Measurements from ENCODE around the gene TBC1D5.
"Not testable (repeated sequence)": the region's sequence is repeated elsewhere in the genome, so short reads cannot be mapped to it uniquely, and the experiment has no call there.

TBC1D5 gene

GRCh38 chr3:17552351-17552750 is 190.1 kb downstream of the TBC1D5 start:
- DNase-seq (ENCODE audit: extremely low read depth in 1 of 2, low read depth in 1 of 2), result no peak

- no peak for DNase-seq (ENCODE audit: extremely low read depth in 1 of 2, low read depth in 1 of 2)
Observed at GRCh38 chr3:17551895-17552294, 190.5 kb downstream of the TBC1D5 start.

GRCh38 chr3:17551333-17551732 is 191.1 kb downstream of the TBC1D5 start:
- no peak for DNase-seq (ENCODE audit: extremely low read depth in 1 of 2, low read depth in 1 of 2)

- no peak for DNase-seq (ENCODE audit: extremely low read depth in 1 of 2, low read depth in 1 of 2)
Observed at GRCh38 chr3:17550624-17551023, 191.8 kb downstream of the TBC1D5 start.

- DNase-seq (ENCODE audit: extremely low read depth in 1 of 2, low read depth in 1 of 2), result no peak
Observed at GRCh38 chr3:17546500-17547255, 195.8 kb downstream of the TBC1D5 start.

GRCh38 chr3:17544632-17545031 is 197.8 kb downstream of the TBC1D5 start:
- DNase-seq (ENCODE audit: extremely low read depth in 1 of 2, low read depth in 1 of 2), result no peak

GRCh38 chr3:17542591-17542990 is 199.8 kb downstream of the TBC1D5 start:
- DNase-seq (ENCODE audit: extremely low read depth in 1 of 2, low read depth in 1 of 2), result no peak

- no peak for DNase-seq (ENCODE audit: extremely low read depth in 1 of 2, low read depth in 1 of 2)
Observed at GRCh38 chr3:17539436-17539835, 203.0 kb downstream of the TBC1D5 start.

GRCh38 chr3:17535274-17535673 is 207.2 kb downstream of the TBC1D5 start:
- DNase-seq (ENCODE audit: extremely low read depth in 1 of 2, low read depth in 1 of 2), result no peak

GRCh38 chr3:17532446-17532845 is 210.0 kb downstream of the TBC1D5 start:
- DNase-seq (ENCODE audit: extremely low read depth in 1 of 2, low read depth in 1 of 2), result not testable (repeated sequence)

- no peak for DNase-seq (ENCODE audit: extremely low read depth in 1 of 2, low read depth in 1 of 2)
Observed at GRCh38 chr3:17529677-17530076, 212.8 kb downstream of the TBC1D5 start.

GRCh38 chr3:17518189-17519059 is 224.0 kb downstream of the TBC1D5 start:
- DNase-seq (ENCODE audit: extremely low read depth in 1 of 2, low read depth in 1 of 2), result no peak

GRCh38 chr3:17515445-17516234 is 226.8 kb downstream of the TBC1D5 start:
- no peak for DNase-seq (ENCODE audit: extremely low read depth in 1 of 2, low read depth in 1 of 2)

GRCh38 chr3:17514597-17514996 is 227.8 kb downstream of the TBC1D5 start:
- DNase-seq (ENCODE audit: extremely low read depth in 1 of 2, low read depth in 1 of 2), result no peak

- no peak for DNase-seq (ENCODE audit: extremely low read depth in 1 of 2, low read depth in 1 of 2)
Observed at GRCh38 chr3:17510265-17510664, 232.2 kb downstream of the TBC1D5 start.

GRCh38 chr3:17508180-17508752 is 234.2 kb downstream of the TBC1D5 start:
- no peak for DNase-seq (ENCODE audit: extremely low read depth in 1 of 2, low read depth in 1 of 2)

GRCh38 chr3:17507480-17507879 is 235.0 kb downstream of the TBC1D5 start:
- no peak for DNase-seq (ENCODE audit: extremely low read depth in 1 of 2, low read depth in 1 of 2)

GRCh38 chr3:17505856-17506255 is 236.6 kb downstream of the TBC1D5 start:
- no peak for DNase-seq (ENCODE audit: extremely low read depth in 1 of 2, low read depth in 1 of 2)

- no peak for DNase-seq (ENCODE audit: extremely low read depth in 1 of 2, low read depth in 1 of 2)
Observed at GRCh38 chr3:17501745-17502144, 240.7 kb downstream of the TBC1D5 start.

GRCh38 chr3:17500618-17501017 is 241.8 kb downstream of the TBC1D5 start:
- no peak for DNase-seq (ENCODE audit: extremely low read depth in 1 of 2, low read depth in 1 of 2)

Data from stimulated activated CD8-positive, alpha-beta memory T cell treated with anti-CD3 and anti-CD28 coated beads, Interleukin-7, amount 100 ng/mL, for 48 hours (primary cell).